MCF 10A (cell line): ENCODE data around the gene AP5B1. TPM values are rescaled to one million over a fixed set of nuclear protein-coding genes. Genes with fewer than 3 reads are reported as not detected.

ENCODE experiments used
- BruUV-seq: library from RNA; stranded (reverse); fragments of 400-500 nt; replicated peaks from 2 replicates; lab custom pipeline; 2021; lab: Mats Ljungman, UMichigan
- CTCF ChIA-PET: fragments of 300-600 bp; sonication (Branson Sonifier 250); formaldehyde crosslinking; extraction: SDS; loops from one replicate; lab custom pipeline; 2021; ENCODE audit warnings: antibody characterized with exemption, inconsistent platforms; lab: Yijun Ruan, JAX
- POLR2A ChIA-PET: fragments of 300-600, 350-650 bp; sonication (Branson Sonifier 250); formaldehyde crosslinking; extraction: SDS; loops from one replicate; lab custom pipeline; 2020; ENCODE audit warnings: antibody characterized with exemption, inconsistent platforms; lab: Yijun Ruan, JAX
- DNase-seq: peaks from one replicate; pipeline ENCODE4 v3.0.0-alpha.2; 2018; ENCODE audit not compliant: unreplicated experiment
- H3K27ac Mint-ChIP-seq: one replicate; pipeline ENCODE4 v1.8.0; 2022; ENCODE audit warnings: mild to moderate bottlenecking, low read depth, mixed read lengths; ENCODE audit not compliant: unreplicated experiment
- H3K27me3 Mint-ChIP-seq: one replicate; pipeline ENCODE4 v1.8.0; 2022; ENCODE audit warnings: mixed read lengths; ENCODE audit not compliant: insufficient read depth, unreplicated experiment
- H3K36me3 Mint-ChIP-seq: one replicate; pipeline ENCODE4 v1.8.0; 2022; ENCODE audit warnings: mild to moderate bottlenecking, moderate library complexity, mixed read lengths; ENCODE audit not compliant: insufficient read depth, unreplicated experiment
- H3K4me1 Mint-ChIP-seq: one replicate; pipeline ENCODE4 v1.8.0; 2022; ENCODE audit warnings: mixed read lengths; ENCODE audit not compliant: insufficient read depth, unreplicated experiment
- H3K4me3 Mint-ChIP-seq: one replicate; pipeline ENCODE4 v1.8.0; 2022; ENCODE audit warnings: mild to moderate bottlenecking, moderate library complexity, mixed read lengths; ENCODE audit not compliant: unreplicated experiment
- H3K9me3 Mint-ChIP-seq: one replicate; pipeline ENCODE4 v1.8.0; 2022; ENCODE audit warnings: mixed read lengths; ENCODE audit not compliant: unreplicated experiment
- intact Hi-C: fragments of 100-400 bp; cut with micrococcal nuclease; formaldehyde crosslinking; loops from 2 replicates; pipeline ENCODE4 v1.14.1; 2022
- total RNA-seq: library from RNA; stranded (reverse); gene quantifications from 2 replicates; pipeline ENCODE4 v1.2.3, GENCODE V29; 2022
- TF ChIP-seq, protein P1 (sequence below): fragments of 200-600 bp; IDR thresholded peaks from one replicate; pipeline ENCODE4 v1.8.0; 2022; ENCODE audit warnings: antibody characterized with exemption, mild to moderate bottlenecking; ENCODE audit not compliant: unreplicated experiment

AP5B1 gene
- total RNA-seq, 1 experiment from 2014 or later, result 12.9 TPM

DNA sequence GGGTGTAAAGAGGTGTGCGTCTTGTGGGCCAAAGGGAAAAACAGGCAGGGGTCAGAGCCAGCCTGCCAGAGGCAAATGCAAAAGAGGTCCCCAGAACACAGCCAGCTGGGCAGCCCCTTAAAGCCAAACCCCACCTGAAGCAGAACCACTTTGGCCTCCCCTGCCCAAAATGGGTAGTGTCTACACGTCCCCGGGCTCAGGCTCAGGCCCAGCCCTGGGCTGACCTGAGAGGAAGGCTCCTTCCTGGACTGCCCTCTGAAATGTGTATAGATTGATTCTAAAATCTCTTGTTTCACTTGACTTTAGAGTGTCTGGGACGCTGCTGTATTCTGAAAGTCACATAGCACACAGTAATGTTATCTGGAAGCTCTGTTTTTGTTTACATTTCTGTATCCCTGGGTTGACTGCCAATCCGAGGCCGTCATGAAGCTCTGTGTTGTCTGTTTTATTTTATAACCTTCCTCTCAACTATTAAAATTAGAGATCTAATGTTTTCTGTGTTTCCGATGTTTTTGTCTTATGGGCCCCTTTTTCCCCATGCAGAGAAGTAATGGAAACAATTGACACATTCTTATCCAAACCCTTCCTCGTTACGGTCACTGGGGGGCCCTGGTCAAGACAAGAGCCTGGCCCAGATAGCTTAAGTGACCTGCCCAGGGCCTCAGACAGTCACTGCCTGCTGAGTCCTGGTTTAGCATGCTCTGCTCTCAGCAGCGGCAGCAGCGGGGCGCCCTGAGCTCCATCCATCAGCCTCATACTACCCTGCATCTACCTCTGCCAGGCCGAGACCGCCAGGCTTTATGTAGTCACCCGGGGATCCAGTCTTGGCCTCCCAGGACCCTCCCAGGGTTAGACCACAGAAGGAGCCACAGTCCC is 16.2 kb upstream of the AP5B1 start:
- Mint-ChIP-seq H3K36me3 (no peaks in the 10 kb centered on the region), H3K4me3 (no peak overlapping the region), H3K9me3 (no peaks in the 10 kb centered on the region), H3K27me3 (no peaks in the 10 kb centered on the region), H3K4me1 (peaks cover 7% of the 10 kb centered on the region), H3K27ac (no peak overlapping the region)
- ChIA-PET CTCF (interaction anchor here (0.6 to 1.6 kb wide), 3 partner anchors 9 to 20 kb away, joined by 3 to 9 read pairs (median 6); no protein-coding TSS in a partner anchor), POLR2A (interaction anchor here (1.5 to 2.9 kb wide), 2 partner anchors 10 to 17 kb away, joined by 3 to 8 read pairs; no protein-coding TSS in a partner anchor)
- BruUV-seq, result no TSS peak
- intact Hi-C loops, result no loop called here
- TF ChIP-seq, protein P1, sequence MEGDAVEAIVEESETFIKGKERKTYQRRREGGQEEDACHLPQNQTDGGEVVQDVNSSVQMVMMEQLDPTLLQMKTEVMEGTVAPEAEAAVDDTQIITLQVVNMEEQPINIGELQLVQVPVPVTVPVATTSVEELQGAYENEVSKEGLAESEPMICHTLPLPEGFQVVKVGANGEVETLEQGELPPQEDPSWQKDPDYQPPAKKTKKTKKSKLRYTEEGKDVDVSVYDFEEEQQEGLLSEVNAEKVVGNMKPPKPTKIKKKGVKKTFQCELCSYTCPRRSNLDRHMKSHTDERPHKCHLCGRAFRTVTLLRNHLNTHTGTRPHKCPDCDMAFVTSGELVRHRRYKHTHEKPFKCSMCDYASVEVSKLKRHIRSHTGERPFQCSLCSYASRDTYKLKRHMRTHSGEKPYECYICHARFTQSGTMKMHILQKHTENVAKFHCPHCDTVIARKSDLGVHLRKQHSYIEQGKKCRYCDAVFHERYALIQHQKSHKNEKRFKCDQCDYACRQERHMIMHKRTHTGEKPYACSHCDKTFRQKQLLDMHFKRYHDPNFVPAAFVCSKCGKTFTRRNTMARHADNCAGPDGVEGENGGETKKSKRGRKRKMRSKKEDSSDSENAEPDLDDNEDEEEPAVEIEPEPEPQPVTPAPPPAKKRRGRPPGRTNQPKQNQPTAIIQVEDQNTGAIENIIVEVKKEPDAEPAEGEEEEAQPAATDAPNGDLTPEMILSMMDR, result no peak
- DNase-seq, result no peak

DNA sequence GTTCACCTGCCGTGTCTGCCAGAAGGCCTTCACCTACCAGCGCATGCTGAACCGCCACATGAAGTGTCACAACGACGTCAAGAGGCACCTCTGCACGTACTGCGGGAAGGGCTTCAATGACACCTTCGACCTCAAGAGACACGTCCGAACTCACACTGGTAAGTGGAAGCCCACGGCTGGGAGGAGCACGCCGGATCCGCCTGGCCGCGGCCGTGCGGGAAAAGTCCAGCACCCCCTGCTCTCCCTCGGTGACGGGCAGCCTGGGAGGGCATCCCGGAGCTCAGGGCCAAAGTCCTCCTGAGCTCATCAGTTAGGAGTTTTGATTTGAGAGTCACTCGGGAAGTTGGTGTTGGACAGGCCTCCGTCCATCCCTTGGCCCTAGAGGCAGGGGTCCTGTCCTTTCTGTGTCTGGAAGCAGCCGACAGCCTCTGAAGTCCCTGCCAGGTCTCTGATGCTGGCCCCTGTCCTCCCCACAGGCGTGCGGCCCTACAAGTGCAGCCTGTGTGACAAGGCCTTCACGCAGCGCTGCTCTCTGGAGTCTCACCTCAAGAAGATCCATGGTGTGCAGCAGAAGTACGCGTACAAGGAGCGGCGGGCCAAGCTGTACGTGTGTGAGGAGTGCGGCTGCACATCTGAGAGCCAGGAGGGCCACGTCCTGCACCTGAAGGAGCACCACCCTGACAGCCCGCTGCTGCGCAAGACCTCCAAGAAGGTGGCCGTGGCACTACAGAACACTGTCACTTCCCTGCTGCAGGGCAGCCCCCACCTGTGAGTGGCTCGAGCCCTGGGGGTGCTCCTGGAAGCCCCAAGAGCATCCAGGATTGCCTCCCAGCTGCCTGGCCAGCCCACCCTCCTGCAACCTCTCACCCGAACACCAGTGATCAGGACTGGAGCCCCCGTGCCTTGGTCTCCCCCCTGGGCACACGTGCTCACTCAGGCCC is 14.1 kb upstream of the AP5B1 start:
- H3K4me1 Mint-ChIP-seq, result peaks cover 7% of the 10 kb centered on the region
- intact Hi-C loops, result no loop called here
- ChIA-PET POLR2A (no interaction called here), CTCF (interaction anchor here (1.8 to 5.2 kb wide), 2 partner anchors 15 to 23 kb away, joined by 5 to 41 read pairs; partner anchors contain the start of gene AP5B1)
- no TSS peak for BruUV-seq
- no peak for DNase-seq
- H3K27ac Mint-ChIP-seq, result no peak overlapping the region
- no peaks in the 10 kb centered on the region for H3K27me3 Mint-ChIP-seq
- no peak overlapping the region for H3K4me3 Mint-ChIP-seq
- TF ChIP-seq, protein P1, result no peak
- H3K9me3 Mint-ChIP-seq, result no peaks in the 10 kb centered on the region
- no peaks in the 10 kb centered on the region for H3K36me3 Mint-ChIP-seq

- Mint-ChIP-seq H3K27ac (no peak overlapping the region), H3K9me3 (no peaks in the 10 kb centered on the region), H3K27me3 (peaks cover under 1% of the 10 kb centered on the region), H3K4me1 (peaks cover 7% of the 10 kb centered on the region), H3K4me3 (no peak overlapping the region), H3K36me3 (no peaks in the 10 kb centered on the region)
- CTCF ChIA-PET, result interaction anchor here (1.4 to 5.2 kb wide), 4 partner anchors 10 to 82 kb away, joined by 3 to 41 read pairs (median 8); partner anchors contain the start of gene AP5B1
- DNase-seq, result peak; percentile 36
- POLR2A ChIA-PET, result interaction anchor here (0.6 to 2.1 kb wide), 7 partner anchors 10 to 483 kb away, joined by 3 to 25 read pairs (median 4); partner anchors contain the start of gene AP5B1
- intact Hi-C loops, result no loop called here
- TF ChIP-seq, protein P1, result no peak
- BruUV-seq, result no TSS peak
Observed at GRCh38 chr11:65793625-65794400, 13.0 kb upstream of the AP5B1 start.
